Panc1 (cell line): ENCODE data around the gene RIPOR2. TPM values are rescaled to one million over a fixed set of nuclear protein-coding genes. Genes with fewer than 3 reads are reported as not detected.

Experiments used
- ATAC-seq: fragments of 200-7000 bp; cut with Tn5 transposase; 2 replicates; pipeline ENCODE4 v1.9.1; 2020; ENCODE audit warnings: mild to moderate bottlenecking, moderate library complexity
- BruUV-seq: library from RNA; stranded (reverse); fragments of 400-500 nt; replicated peaks from 2 replicates; lab custom pipeline; 2021; lab: Mats Ljungman, UMichigan
- CTCF ChIA-PET: fragments of 300-600 bp; sonication (Branson Sonifier 250); formaldehyde crosslinking; loops from one replicate; lab custom pipeline; 2022; ENCODE audit warnings: antibody characterized with exemption; lab: Charles Lee
- POLR2A ChIA-PET: fragments of 300-600 bp; sonication (Branson Sonifier 250); formaldehyde crosslinking; loops from one replicate; lab custom pipeline; 2022; ENCODE audit warnings: antibody characterized with exemption; lab: Charles Lee
- DNase-seq: peaks from one replicate; pipeline ENCODE4 v3.0.0-alpha.2; 2010; ENCODE audit warnings: low read depth, low spot score
- H3K27ac ChIP-seq: 2 replicates; pipeline ENCODE4 v1.5.1; 2011; ENCODE audit warnings: mild to moderate bottlenecking, low read length, inconsistent platforms
- H3K27me3 ChIP-seq: fragments of 200-500 bp; sonication (Bioruptor generic); 2 replicates; pipeline ENCODE4 v1.6.0; 2014; ENCODE audit warnings: low read length, inconsistent platforms; ENCODE audit not compliant: control insufficient read depth, insufficient read depth
- H3K36me3 ChIP-seq: fragments of 200-500 bp; sonication (Bioruptor generic); 2 replicates; pipeline ENCODE4 v1.5.1; 2014; ENCODE audit warnings: inconsistent platforms, mild to moderate bottlenecking, low read length, moderate library complexity; ENCODE audit not compliant: control insufficient read depth, insufficient read depth
- H3K4me1 ChIP-seq: 2 replicates; pipeline ENCODE4 v1.5.1; 2011; ENCODE audit warnings: inconsistent platforms, mild to moderate bottlenecking, low read length, moderate library complexity; ENCODE audit not compliant: control insufficient read depth, insufficient read depth
- H3K4me3 ChIP-seq, 2 experiments: 2 replicates each; pipeline ENCODE4 v1.5.1; 2011 to 2012; ENCODE audit warnings: low read depth in 2 of 2, low read length in 2 of 2, mild to moderate bottlenecking in 2 of 2, inconsistent platforms in 1 of 2, moderate library complexity in 1 of 2
- H3K9me3 ChIP-seq: fragments of 200-500 bp; sonication (Bioruptor generic); 2 replicates; pipeline ENCODE4 v1.5.1; 2014; ENCODE audit warnings: low read depth, mild to moderate bottlenecking, inconsistent platforms, low read length, moderate library complexity; ENCODE audit not compliant: control insufficient read depth, insufficient read depth
- CTCF ChIP-seq: fragments of 450-650 bp; IDR thresholded peaks from 2 replicates; pipeline ENCODE4 v1.5.1; 2017; ENCODE audit warnings: mild to moderate bottlenecking
- POLR2AphosphoS5 ChIP-seq: IDR thresholded peaks from 2 replicates; pipeline ENCODE4 v1.6.1; 2012; ENCODE audit warnings: mild to moderate bottlenecking, low read depth, low read length, moderate library complexity
- REST ChIP-seq, 2 experiments: IDR thresholded peaks; 2 replicates each; pipeline ENCODE4 v1.6.1; 2011 to 2012; ENCODE audit warnings: low read depth in 2 of 2, control low read depth in 1 of 2, low read length in 1 of 2, mild to moderate bottlenecking in 1 of 2, moderate library complexity in 1 of 2; ENCODE audit not compliant: insufficient read depth in 1 of 2
- SIN3A ChIP-seq: IDR thresholded peaks from 2 replicates; pipeline ENCODE4 v1.6.1; 2012; ENCODE audit warnings: low read depth, mild to moderate bottlenecking, low read length, moderate library complexity, borderline replicate concordance; ENCODE audit not compliant: insufficient read depth
- TCF7L2 ChIP-seq: IDR thresholded peaks from 2 replicates; pipeline ENCODE4 v1.6.1; 2011; ENCODE audit warnings: mild to moderate bottlenecking, low read depth, low read length, inconsistent platforms
- in situ Hi-C: cut with HindIII; loops from 2 replicates; pipeline ENCODE4 v1.10.0; 2016; ENCODE audit warnings: low sequenced_read_pairs, low pct_unique_long_range_greater_than_20kb
- intact Hi-C: fragments of 100-400 bp; cut with micrococcal nuclease; formaldehyde crosslinking; loops from one replicate; pipeline ENCODE4 v1.10.0; 2022; ENCODE audit not compliant: unreplicated experiment
- total RNA-seq: library from RNA; stranded (reverse); gene quantifications from one replicate; pipeline ENCODE4 v1.2.1, GENCODE V29; 2021; ENCODE audit not compliant: unreplicated experiment

The RIPOR2 gene
- total RNA-seq, 1 experiment from 2014 or later, result 0.54 TPM

- TF ChIP-seq POLR2AphosphoS5 (no peak), CTCF (no peak), SIN3A (no peak), REST (IDR thresholded peaks at IDR 0.05; ENCODE audit: insufficient read depth in 1 of 2, low read depth in 2 of 2, low read length in 1 of 2) (no peak), TCF7L2 (no peak)
- no peak overlapping the region for H3K27ac ChIP-seq
- H3K4me1 ChIP-seq, result no peaks in the 10 kb centered on the region
- no peaks in the 10 kb centered on the region for H3K9me3 ChIP-seq
- ChIA-PET POLR2A (no interaction called here), CTCF (no interaction called here)
- BruUV-seq, result no TSS peak
- in situ Hi-C loops (no loop called here), intact Hi-C loops (no loop called here)
- ATAC-seq, result no peak
- H3K36me3 ChIP-seq, result no peaks in the 10 kb centered on the region
- no peak for DNase-seq
- peaks cover 6% of the 10 kb centered on the region; the same call in 1 of the 2 replicates for H3K27me3 ChIP-seq
- no peak overlapping the region for H3K4me3 ChIP-seq
Measured at GRCh38 chr6:24851086-24851485, 84.7 kb downstream of the RIPOR2 start.

GRCh38 chr6:24849713-24850112, 86.0 kb downstream of the RIPOR2 start:
- in situ Hi-C loops, result no loop called here
- Histone ChIP-seq H3K4me3 (no peak overlapping the region), H3K36me3 (no peaks in the 10 kb centered on the region), H3K27ac (no peak overlapping the region), H3K27me3 (peaks cover 10% of the 10 kb centered on the region; the same call in 1 of the 2 replicates), H3K9me3 (no peaks in the 10 kb centered on the region), H3K4me1 (no peaks in the 10 kb centered on the region)
- no peak for TF ChIP-seq CTCF
- no peak for TF ChIP-seq TCF7L2
- no peak for TF ChIP-seq SIN3A
- POLR2A ChIA-PET, result no interaction called here
- ATAC-seq (no peak), DNase-seq (no peak)
- CTCF ChIA-PET, result no interaction called here
- BruUV-seq, result no TSS peak
- intact Hi-C loops, result no loop called here

- H3K27ac ChIP-seq, result no peak overlapping the region
- intact Hi-C loops, result no loop called here
- no TSS peak for BruUV-seq
- ChIA-PET CTCF (no interaction called here), POLR2A (no interaction called here)
- no peak for TF ChIP-seq SIN3A
- no peak for TF ChIP-seq CTCF
- no peak for TF ChIP-seq POLR2AphosphoS5
- TF ChIP-seq REST (IDR thresholded peaks at IDR 0.05; ENCODE audit: insufficient read depth in 1 of 2, low read depth in 2 of 2, low read length in 1 of 2), result no peak
- TF ChIP-seq TCF7L2, result no peak
- DNase-seq, result no peak
- no peaks in the 10 kb centered on the region for H3K36me3 ChIP-seq
- no peaks in the 10 kb centered on the region for H3K4me1 ChIP-seq
- peaks cover 10% of the 10 kb centered on the region; the same call in 1 of the 2 replicates for H3K27me3 ChIP-seq
- no peak for ATAC-seq
- in situ Hi-C loops, result no loop called here
- no peaks in the 10 kb centered on the region for H3K9me3 ChIP-seq
- no peak overlapping the region for H3K4me3 ChIP-seq
Measured at GRCh38 chr6:24848461-24848860, 87.3 kb downstream of the RIPOR2 start.
